Measurements from ENCODE around the gene HTR3D. TPM values are rescaled to one million over a fixed set of nuclear protein-coding genes. Genes with fewer than 3 reads are reported as not detected.

HTR3D gene
- total and polyA plus RNA-seq, 2 of the 13 experiments (the other 11 are each of a cell fraction or from before 2014, with no cell fraction given), result not detected

DNA sequence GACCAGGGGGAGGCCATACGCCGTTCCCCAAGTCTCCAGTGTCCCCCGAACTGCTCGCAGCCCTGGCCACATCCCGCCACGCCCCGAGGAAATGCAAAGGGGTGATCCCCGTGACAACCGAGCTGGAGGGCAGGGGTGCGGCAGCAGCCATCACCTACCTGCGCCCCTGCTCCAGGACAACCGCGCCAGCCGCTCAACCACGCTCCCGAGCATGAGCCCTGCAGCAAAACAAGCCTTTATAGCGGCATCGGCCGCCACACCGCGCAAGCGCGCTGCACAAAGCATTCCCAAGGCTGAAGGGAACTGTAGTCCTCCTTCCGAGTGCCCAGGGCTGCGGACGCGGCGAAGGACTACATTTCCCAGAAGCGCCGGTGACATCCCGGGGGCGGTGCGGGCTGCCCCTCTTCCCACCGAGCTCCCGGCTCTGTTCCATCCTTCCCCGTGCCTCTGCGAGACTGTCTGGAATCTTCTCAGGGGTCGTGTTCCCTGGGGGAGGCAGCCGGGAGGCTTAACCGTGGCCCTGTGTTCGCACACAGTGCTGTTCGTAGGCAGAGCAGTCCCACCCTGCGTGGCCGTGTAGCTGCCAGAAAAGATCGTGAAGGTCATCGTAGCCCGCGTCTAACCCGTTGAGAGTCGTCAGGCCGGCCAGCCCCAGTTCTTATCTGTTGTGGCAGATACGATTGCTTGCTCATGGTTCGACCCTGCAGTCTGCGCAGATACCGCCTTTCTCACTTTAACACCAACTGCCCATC, 13.7 kb upstream of the HTR3D start, which contains the start of gene ABCC5 (continued):
- TF ChIP-seq SMAD1 (CRISPR knock-in tag; IDR thresholded peaks at IDR 0.05; ENCODE audit: borderline replicate concordance, low read depth) (no peak), PRPF4 (IDR thresholded peaks at IDR 0.05; ENCODE audit: low read depth, low read length, poor library complexity, severe bottlenecking) (no peak), DNMT3B (CRISPR knock-in tag; conservative IDR thresholded peaks at IDR 0.05) (no peak; the same call in 1 of the 2 replicates), MXD4 (CRISPR knock-in tag; IDR thresholded peaks at IDR 0.05) (peak; percentile 74), SRSF1 (optimal IDR thresholded peaks at IDR 0.05; ENCODE audit: low read depth, low read length) (peak; percentile 58), KLF16 (CRISPR knock-in tag; IDR thresholded peaks at IDR 0.05) (no peak; a peak in 1 of 4 replicates), DPF2 (CRISPR knock-in tag; IDR thresholded peaks at IDR 0.05; ENCODE audit: borderline replicate concordance, low read depth) (no peak), ZNF292 (CRISPR knock-in tag; IDR thresholded peaks at IDR 0.05; ENCODE audit: borderline replicate concordance, low read depth) (peak; percentile 65; the same call in 1 of the 2 replicates), POGZ (CRISPR knock-in tag; IDR thresholded peaks at IDR 0.05) (peak; percentile 23), FIP1L1 (IDR thresholded peaks at IDR 0.05; ENCODE audit: borderline replicate concordance, insufficient read depth, low read depth, low read length) (no peak), ZFP62 (CRISPR knock-in tag; IDR thresholded peaks at IDR 0.05) (no peak), ZNF549 (CRISPR knock-in tag; IDR thresholded peaks at IDR 0.05) (no peak), KLF6 (CRISPR knock-in tag; IDR thresholded peaks at IDR 0.05) (no peak), TRIM24 (CRISPR knock-in tag; IDR thresholded peaks at IDR 0.05) (no peak), ZNF746 (CRISPR knock-in tag; IDR thresholded peaks at IDR 0.05) (no peak), ZBTB42 (CRISPR knock-in tag; IDR thresholded peaks at IDR 0.05) (no peak)
- TF ChIP-seq, protein P1, sequence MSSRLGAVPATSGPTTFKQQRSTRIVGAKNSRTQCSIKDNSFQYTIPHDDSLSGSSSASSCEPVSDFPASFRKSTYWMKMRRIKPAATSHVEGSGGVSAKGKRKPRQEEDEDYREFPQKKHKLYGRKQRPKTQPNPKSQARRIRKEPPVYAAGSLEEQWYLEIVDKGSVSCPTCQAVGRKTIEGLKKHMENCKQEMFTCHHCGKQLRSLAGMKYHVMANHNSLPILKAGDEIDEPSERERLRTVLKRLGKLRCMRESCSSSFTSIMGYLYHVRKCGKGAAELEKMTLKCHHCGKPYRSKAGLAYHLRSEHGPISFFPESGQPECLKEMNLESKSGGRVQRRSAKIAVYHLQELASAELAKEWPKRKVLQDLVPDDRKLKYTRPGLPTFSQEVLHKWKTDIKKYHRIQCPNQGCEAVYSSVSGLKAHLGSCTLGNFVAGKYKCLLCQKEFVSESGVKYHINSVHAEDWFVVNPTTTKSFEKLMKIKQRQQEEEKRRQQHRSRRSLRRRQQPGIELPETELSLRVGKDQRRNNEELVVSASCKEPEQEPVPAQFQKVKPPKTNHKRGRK (CRISPR knock-in tag; IDR thresholded peaks at IDR 0.05), result peak; percentile 65; the same call in 1 of the 2 replicates
- TF ChIP-seq, protein P2, sequence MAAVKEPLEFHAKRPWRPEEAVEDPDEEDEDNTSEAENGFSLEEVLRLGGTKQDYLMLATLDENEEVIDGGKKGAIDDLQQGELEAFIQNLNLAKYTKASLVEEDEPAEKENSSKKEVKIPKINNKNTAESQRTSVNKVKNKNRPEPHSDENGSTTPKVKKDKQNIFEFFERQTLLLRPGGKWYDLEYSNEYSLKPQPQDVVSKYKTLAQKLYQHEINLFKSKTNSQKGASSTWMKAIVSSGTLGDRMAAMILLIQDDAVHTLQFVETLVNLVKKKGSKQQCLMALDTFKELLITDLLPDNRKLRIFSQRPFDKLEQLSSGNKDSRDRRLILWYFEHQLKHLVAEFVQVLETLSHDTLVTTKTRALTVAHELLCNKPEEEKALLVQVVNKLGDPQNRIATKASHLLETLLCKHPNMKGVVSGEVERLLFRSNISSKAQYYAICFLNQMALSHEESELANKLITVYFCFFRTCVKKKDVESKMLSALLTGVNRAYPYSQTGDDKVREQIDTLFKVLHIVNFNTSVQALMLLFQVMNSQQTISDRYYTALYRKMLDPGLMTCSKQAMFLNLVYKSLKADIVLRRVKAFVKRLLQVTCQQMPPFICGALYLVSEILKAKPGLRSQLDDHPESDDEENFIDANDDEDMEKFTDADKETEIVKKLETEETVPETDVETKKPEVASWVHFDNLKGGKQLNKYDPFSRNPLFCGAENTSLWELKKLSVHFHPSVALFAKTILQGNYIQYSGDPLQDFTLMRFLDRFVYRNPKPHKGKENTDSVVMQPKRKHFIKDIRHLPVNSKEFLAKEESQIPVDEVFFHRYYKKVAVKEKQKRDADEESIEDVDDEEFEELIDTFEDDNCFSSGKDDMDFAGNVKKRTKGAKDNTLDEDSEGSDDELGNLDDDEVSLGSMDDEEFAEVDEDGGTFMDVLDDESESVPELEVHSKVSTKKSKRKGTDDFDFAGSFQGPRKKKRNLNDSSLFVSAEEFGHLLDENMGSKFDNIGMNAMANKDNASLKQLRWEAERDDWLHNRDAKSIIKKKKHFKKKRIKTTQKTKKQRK (IDR thresholded peaks at IDR 0.05; ENCODE audit: low read length), result no peak
- TF ChIP-seq, protein P3, sequence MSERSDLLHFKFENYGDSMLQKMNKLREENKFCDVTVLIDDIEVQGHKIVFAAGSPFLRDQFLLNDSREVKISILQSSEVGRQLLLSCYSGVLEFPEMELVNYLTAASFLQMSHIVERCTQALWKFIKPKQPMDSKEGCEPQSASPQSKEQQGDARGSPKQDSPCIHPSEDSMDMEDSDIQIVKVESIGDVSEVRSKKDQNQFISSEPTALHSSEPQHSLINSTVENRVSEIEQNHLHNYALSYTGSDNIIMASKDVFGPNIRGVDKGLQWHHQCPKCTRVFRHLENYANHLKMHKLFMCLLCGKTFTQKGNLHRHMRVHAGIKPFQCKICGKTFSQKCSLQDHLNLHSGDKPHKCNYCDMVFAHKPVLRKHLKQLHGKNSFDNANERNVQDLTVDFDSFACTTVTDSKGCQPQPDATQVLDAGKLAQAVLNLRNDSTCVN (CRISPR knock-in tag; IDR thresholded peaks at IDR 0.05; ENCODE audit: borderline replicate concordance), result peak; percentile 40
- TF ChIP-seq, protein P4, sequence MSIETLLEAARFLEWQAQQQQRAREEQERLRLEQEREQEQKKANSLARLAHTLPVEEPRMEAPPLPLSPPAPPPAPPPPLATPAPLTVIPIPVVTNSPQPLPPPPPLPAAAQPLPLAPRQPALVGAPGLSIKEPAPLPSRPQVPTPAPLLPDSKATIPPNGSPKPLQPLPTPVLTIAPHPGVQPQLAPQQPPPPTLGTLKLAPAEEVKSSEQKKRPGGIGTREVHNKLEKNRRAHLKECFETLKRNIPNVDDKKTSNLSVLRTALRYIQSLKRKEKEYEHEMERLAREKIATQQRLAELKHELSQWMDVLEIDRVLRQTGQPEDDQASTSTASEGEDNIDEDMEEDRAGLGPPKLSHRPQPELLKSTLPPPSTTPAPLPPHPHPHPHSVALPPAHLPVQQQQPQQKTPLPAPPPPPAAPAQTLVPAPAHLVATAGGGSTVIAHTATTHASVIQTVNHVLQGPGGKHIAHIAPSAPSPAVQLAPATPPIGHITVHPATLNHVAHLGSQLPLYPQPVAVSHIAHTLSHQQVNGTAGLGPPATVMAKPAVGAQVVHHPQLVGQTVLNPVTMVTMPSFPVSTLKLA (IDR thresholded peaks at IDR 0.05), result no peak
- TF ChIP-seq, protein P5, sequence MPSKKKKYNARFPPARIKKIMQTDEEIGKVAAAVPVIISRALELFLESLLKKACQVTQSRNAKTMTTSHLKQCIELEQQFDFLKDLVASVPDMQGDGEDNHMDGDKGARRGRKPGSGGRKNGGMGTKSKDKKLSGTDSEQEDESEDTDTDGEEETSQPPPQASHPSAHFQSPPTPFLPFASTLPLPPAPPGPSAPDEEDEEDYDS (CRISPR knock-in tag; IDR thresholded peaks at IDR 0.05), result peak; percentile 97

Data from HepG2 (cell line).